ENCODE data around the gene VAMP7. TPM values are rescaled to one million over a fixed set of nuclear protein-coding genes. Genes with fewer than 3 reads are reported as not detected.

VAMP7 gene
- polyA plus RNA-seq, 1 donor from 2014 or later: 43.4 TPM

DNA sequence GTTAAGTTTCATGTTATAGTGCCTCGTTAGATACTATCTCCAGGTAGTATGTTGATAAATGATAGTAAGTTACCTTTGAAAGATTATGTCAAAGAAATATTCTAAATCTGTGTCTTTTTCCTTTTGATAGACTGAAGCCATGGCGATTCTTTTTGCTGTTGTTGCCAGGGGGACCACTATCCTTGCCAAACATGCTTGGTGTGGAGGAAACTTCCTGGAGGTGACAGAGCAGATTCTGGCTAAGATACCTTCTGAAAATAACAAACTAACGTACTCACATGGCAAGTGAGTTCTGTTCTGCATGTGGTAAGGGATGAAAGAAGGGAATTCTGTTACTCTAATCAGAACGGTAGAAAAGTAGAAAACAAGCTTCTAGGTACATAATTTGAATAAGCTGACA lies 8.2 kb downstream of the VAMP7 start:
- H3K9me3 ChIP-seq (ENCODE audit: low read length): no peaks in the 10 kb centered on the region
- no peaks in the 10 kb centered on the region for H3K9me2 ChIP-seq (ENCODE audit: insufficient read depth, low read length)
- no peak overlapping the region for H3K4me3 ChIP-seq (ENCODE audit: low read length)
- no peaks in the 10 kb centered on the region for H3K27me3 ChIP-seq (ENCODE audit: insufficient read depth, low read depth, low read length)
- H3K4me2 ChIP-seq (ENCODE audit: low read length): no peak overlapping the region
- H3K36me3 ChIP-seq (ENCODE audit: insufficient read depth, low read length): no peaks in the 10 kb centered on the region
- no peak for TF ChIP-seq EZH2 (IDR thresholded peaks at IDR 0.05; ENCODE audit: borderline replicate concordance, insufficient read depth, low read length, poor library complexity, severe bottlenecking)
- H3K79me2 ChIP-seq (replicated peaks; ENCODE audit: insufficient read depth, low read length): no peaks in the 10 kb centered on the region
- no peaks in the 10 kb centered on the region for H4K20me1 ChIP-seq (ENCODE audit: insufficient read depth)
- no peak overlapping the region for H3K9ac ChIP-seq (ENCODE audit: low read length)
- no peaks in the 10 kb centered on the region for H3F3A ChIP-seq (ENCODE audit: insufficient read depth, low read length, poor library complexity, severe bottlenecking)
- no peak overlapping the region for H3K27ac ChIP-seq (ENCODE audit: low read length)
- H2AFZ ChIP-seq (ENCODE audit: low read depth, low read length): no peak overlapping the region

DNA sequence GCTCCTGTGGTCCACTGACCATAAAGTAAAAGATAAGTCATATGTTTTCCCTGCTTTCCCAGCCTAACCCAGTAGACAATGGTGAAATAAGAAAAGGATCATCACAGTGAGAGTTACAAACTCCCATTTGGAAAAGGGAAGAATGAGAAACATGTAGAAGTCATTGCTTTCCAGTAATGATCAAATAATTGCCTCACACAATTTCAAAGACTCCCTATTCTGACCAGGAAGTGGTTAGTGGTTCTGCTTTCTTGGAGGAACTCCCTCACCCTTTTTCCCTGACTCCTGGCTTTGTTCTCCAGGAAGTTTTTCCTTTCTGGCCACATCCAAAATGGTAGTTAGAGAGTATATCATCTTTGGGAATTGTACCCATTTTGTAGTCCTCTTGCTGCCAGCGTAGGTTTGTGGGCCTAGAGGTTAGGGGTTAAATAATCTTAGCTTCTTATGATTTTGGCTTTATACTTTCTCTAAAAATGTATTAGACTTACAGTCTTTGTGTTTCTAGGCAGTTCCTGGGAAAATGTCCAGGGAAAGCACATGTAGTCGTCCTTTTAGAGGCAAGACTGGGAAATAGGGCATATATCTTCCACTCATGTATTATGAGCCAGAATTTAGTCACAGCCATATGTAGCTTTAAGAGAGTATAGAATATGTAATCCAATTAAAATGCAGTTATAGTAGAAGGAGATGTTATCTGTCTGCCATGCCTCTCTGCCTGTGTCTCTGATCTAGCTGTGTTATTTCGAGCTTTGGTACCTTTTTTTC lies 10.5 kb downstream of the VAMP7 start:
- TF ChIP-seq MXI1 (conservative IDR thresholded peaks at IDR 0.05; ENCODE audit: poor library complexity, severe bottlenecking): no peak
- TF ChIP-seq SMC3 (conservative IDR thresholded peaks at IDR 0.05; ENCODE audit: poor library complexity): no peak
- no peak for TF ChIP-seq POLR2AphosphoS5 (IDR thresholded peaks at IDR 0.05)
- TF ChIP-seq EP300 (conservative IDR thresholded peaks at IDR 0.05; ENCODE audit: poor library complexity, severe bottlenecking): no peak
- no peak for TF ChIP-seq EZH2 (IDR thresholded peaks at IDR 0.05; ENCODE audit: borderline replicate concordance, insufficient read depth, low read length, poor library complexity, severe bottlenecking)
- no peaks in the 10 kb centered on the region for H3K36me3 ChIP-seq (ENCODE audit: insufficient read depth, low read length)
- no peak overlapping the region for H3K4me2 ChIP-seq (ENCODE audit: low read length)
- H3K9me2 ChIP-seq (ENCODE audit: insufficient read depth, low read length): no peaks in the 10 kb centered on the region
- no peaks in the 10 kb centered on the region for H3F3A ChIP-seq (ENCODE audit: insufficient read depth, low read length, poor library complexity, severe bottlenecking)
- H3K9me3 ChIP-seq (ENCODE audit: low read length): no peaks in the 10 kb centered on the region
- no peak overlapping the region for H3K9ac ChIP-seq (ENCODE audit: low read length)
- H3K4me3 ChIP-seq (ENCODE audit: low read length): no peak overlapping the region
- H3K27me3 ChIP-seq (ENCODE audit: insufficient read depth, low read depth, low read length): no peaks in the 10 kb centered on the region
- H3K79me2 ChIP-seq (replicated peaks; ENCODE audit: insufficient read depth, low read length): no peaks in the 10 kb centered on the region
- H4K20me1 ChIP-seq (ENCODE audit: insufficient read depth): no peaks in the 10 kb centered on the region
- no peak overlapping the region for H2AFZ ChIP-seq (ENCODE audit: low read depth, low read length)
- no peak overlapping the region for H3K27ac ChIP-seq (ENCODE audit: low read length)

DNA sequence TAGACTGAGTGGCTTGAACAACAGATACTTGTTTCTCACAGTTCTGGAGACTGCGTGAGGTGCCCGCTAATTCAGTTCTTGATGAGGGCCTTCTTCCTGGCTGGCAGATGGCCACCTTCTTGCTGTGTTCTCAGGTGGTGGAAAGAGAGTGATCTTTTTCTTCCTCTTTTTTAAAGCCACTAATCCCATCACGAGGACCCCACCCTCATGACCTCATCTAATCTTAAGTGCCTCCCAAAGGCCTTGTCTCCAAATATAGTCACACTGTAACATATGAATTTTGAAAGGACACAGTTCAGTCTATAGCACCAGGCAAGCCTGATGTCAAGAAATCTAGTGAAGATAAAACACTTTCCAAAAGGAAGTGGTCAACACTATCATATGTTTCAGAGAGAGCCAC lies 12.4 kb downstream of the VAMP7 start:
- no peaks in the 10 kb centered on the region for H3K79me2 ChIP-seq (replicated peaks; ENCODE audit: insufficient read depth, low read length)
- no peaks in the 10 kb centered on the region for H3K36me3 ChIP-seq (ENCODE audit: insufficient read depth, low read length)
- no peak overlapping the region for H3K4me2 ChIP-seq (ENCODE audit: low read length)
- no peaks in the 10 kb centered on the region for H3F3A ChIP-seq (ENCODE audit: insufficient read depth, low read length, poor library complexity, severe bottlenecking)
- no peaks in the 10 kb centered on the region for H3K9me3 ChIP-seq (ENCODE audit: low read length)
- H3K4me3 ChIP-seq (ENCODE audit: low read length): no peak overlapping the region
- H3K27ac ChIP-seq (ENCODE audit: low read length): no peak overlapping the region
- no peaks in the 10 kb centered on the region for H3K27me3 ChIP-seq (ENCODE audit: insufficient read depth, low read depth, low read length)
- no peaks in the 10 kb centered on the region for H3K9me2 ChIP-seq (ENCODE audit: insufficient read depth, low read length)
- H3K9ac ChIP-seq (ENCODE audit: low read length): no peak overlapping the region
- TF ChIP-seq MXI1 (conservative IDR thresholded peaks at IDR 0.05; ENCODE audit: poor library complexity, severe bottlenecking) (no peak), RAD21 (conservative IDR thresholded peaks at IDR 0.05) (no peak), EP300 (conservative IDR thresholded peaks at IDR 0.05; ENCODE audit: poor library complexity, severe bottlenecking) (no peak), SMC3 (conservative IDR thresholded peaks at IDR 0.05; ENCODE audit: poor library complexity) (no peak), TAF1 (IDR thresholded peaks at IDR 0.05; ENCODE audit: low read depth) (no peak), REST (IDR thresholded peaks at IDR 0.05; ENCODE audit: borderline replicate concordance) (no peak), POLR2AphosphoS5 (IDR thresholded peaks at IDR 0.05) (no peak), EZH2 (IDR thresholded peaks at IDR 0.05; ENCODE audit: borderline replicate concordance, insufficient read depth, low read length, poor library complexity, severe bottlenecking) (no peak)
- TF ChIP-seq, protein P1, sequence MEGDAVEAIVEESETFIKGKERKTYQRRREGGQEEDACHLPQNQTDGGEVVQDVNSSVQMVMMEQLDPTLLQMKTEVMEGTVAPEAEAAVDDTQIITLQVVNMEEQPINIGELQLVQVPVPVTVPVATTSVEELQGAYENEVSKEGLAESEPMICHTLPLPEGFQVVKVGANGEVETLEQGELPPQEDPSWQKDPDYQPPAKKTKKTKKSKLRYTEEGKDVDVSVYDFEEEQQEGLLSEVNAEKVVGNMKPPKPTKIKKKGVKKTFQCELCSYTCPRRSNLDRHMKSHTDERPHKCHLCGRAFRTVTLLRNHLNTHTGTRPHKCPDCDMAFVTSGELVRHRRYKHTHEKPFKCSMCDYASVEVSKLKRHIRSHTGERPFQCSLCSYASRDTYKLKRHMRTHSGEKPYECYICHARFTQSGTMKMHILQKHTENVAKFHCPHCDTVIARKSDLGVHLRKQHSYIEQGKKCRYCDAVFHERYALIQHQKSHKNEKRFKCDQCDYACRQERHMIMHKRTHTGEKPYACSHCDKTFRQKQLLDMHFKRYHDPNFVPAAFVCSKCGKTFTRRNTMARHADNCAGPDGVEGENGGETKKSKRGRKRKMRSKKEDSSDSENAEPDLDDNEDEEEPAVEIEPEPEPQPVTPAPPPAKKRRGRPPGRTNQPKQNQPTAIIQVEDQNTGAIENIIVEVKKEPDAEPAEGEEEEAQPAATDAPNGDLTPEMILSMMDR (IDR thresholded peaks at IDR 0.05; ENCODE audit: poor library complexity, severe bottlenecking): no peak
- H2AFZ ChIP-seq (ENCODE audit: low read depth, low read length): no peak overlapping the region
- H4K20me1 ChIP-seq (ENCODE audit: insufficient read depth): no peaks in the 10 kb centered on the region

Data from neural cell (in vitro differentiated cells).